Neural cell (in vitro differentiated cells): ENCODE data around the gene KCTD16.

Experiments used
- MXI1 ChIP-seq: fragments of 450-650 bp; conservative IDR thresholded peaks from 2 replicates; pipeline ENCODE4 v1.6.1; 2014; ENCODE audit warnings: antibody characterized with exemption, mild to moderate bottlenecking; ENCODE audit not compliant: poor library complexity, severe bottlenecking
- TF ChIP-seq, protein P1 (sequence below): fragments of 450-650 bp; IDR thresholded peaks from 2 replicates; pipeline ENCODE4 v1.5.1; 2014; ENCODE audit warnings: antibody characterized with exemption, mild to moderate bottlenecking, moderate library complexity; ENCODE audit not compliant: poor library complexity, severe bottlenecking

DNA sequence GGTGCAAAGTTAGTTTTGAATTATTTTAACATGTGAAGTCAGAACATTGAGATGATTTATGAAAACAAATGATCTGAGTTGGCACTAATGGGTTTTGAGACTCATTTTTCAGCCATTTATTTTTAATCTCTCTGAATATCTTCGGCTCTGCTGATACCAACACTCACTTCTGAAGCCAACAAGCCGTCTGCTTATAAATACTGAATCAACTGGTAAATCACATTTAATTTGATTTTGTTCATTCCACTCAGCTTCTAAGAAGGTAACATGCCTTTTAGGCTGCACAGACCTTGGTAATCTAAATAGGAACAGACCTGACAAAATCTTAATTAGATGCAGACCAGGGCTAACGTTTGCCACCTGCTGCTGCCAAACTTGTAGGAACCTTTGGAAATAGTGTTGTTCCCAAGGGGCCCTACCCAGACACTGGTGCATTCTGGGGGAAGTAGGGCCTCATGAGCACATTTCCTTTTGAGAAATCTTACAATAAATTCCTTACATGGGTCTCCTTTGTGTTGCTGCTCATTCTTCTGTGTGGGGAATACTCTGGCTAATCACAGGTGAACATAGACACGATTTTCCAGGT lies 182.2 kb downstream of the KCTD16 start:
- TF ChIP-seq, protein P1, sequence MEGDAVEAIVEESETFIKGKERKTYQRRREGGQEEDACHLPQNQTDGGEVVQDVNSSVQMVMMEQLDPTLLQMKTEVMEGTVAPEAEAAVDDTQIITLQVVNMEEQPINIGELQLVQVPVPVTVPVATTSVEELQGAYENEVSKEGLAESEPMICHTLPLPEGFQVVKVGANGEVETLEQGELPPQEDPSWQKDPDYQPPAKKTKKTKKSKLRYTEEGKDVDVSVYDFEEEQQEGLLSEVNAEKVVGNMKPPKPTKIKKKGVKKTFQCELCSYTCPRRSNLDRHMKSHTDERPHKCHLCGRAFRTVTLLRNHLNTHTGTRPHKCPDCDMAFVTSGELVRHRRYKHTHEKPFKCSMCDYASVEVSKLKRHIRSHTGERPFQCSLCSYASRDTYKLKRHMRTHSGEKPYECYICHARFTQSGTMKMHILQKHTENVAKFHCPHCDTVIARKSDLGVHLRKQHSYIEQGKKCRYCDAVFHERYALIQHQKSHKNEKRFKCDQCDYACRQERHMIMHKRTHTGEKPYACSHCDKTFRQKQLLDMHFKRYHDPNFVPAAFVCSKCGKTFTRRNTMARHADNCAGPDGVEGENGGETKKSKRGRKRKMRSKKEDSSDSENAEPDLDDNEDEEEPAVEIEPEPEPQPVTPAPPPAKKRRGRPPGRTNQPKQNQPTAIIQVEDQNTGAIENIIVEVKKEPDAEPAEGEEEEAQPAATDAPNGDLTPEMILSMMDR, result no peak
- TF ChIP-seq MXI1, result no peak
